Ovary (tissue), 9 donors: Measurements from ENCODE around the gene RPS19. TPM values are rescaled to one million over a fixed set of nuclear protein-coding genes. Genes with fewer than 3 reads are reported as not detected.

ENCODE experiments used
- DNase-seq, 5 donors: peaks; one replicate each; pipeline ENCODE4 v3.0.0-alpha.2; 2019 to 2020
- H3K27ac ChIP-seq, 2 donors: fragments of 200-600 bp; one replicate each; pipeline versions ENCODE4 v1.5.1 to v1.8.0; 2019 to 2022
- H3K27me3 ChIP-seq: fragments of 200-600 bp; one replicate; pipeline ENCODE4 v1.8.0; 2022
- H3K36me3 ChIP-seq: fragments of 200-600 bp; sonication (generic); one replicate; pipeline ENCODE4 v1.5.1; 2019
- H3K4me1 ChIP-seq: one replicate; pipeline ENCODE4 v1.8.1; 2013; ENCODE audit warnings: mild to moderate bottlenecking, moderate library complexity; ENCODE audit not compliant: insufficient read depth
- H3K4me3 ChIP-seq: fragments of 200-600 bp; sonication (generic); one replicate; pipeline ENCODE4 v1.5.1; 2017
- H3K9me3 ChIP-seq, 2 donors: fragments of 200-600 bp in 1 of 2; sonication (generic) in 1 of 2; one replicate each; pipeline versions ENCODE4 v1.5.1 to v1.8.1; 2013 to 2019; ENCODE audit warnings: mild to moderate bottlenecking in 1 of 2, moderate library complexity in 1 of 2
- CTCF ChIP-seq, 3 donors: fragments of 450-650 bp in 2 of 3; fragments of 200-600 bp in 1 of 3; IDR thresholded peaks; one replicate each; pipeline versions ENCODE4 v1.5.1 to v1.8.0; 2016 to 2022; ENCODE audit warnings: antibody characterized with exemption in 3 of 3, mild to moderate bottlenecking in 1 of 3
- EP300 ChIP-seq: sonication (generic); formaldehyde crosslinking; IDR thresholded peaks from one replicate; pipeline ENCODE4 v1.6.1; 2017; ENCODE audit warnings: antibody characterized with exemption
- POLR2A ChIP-seq: fragments of 450-650 bp; IDR thresholded peaks from one replicate; pipeline ENCODE4 v1.6.1; 2017; ENCODE audit warnings: antibody characterized with exemption, mild to moderate bottlenecking, moderate library complexity
- WGBS, 3 donors: extraction: QIAGEN DNeasy Blood & Tissue Kit in 1 of 3; methylation state at CpG; one replicate each; pipeline versions ENCODE4 v1.1.5 to v1.1.7; 2013 to 2017; 5-methylcytosine and 5-hydroxymethylcytosine counted together
- intact Hi-C, 4 donors: fragments of 100-400 bp; cut with DNase I; formaldehyde crosslinking; loops; one replicate each; pipeline versions ENCODE4 v1.11.0 to v1.15.1; 2022 to 2023
- polyA plus RNA-seq, 2 donors: library from polyadenylated mRNA; stranded (reverse); fragments of 200-250 nt in 1 of 2; fragments of 350-450 nt in 1 of 2; fragmentation: Illumina TruSeq in 1 of 2; extraction: RNeasy Lipid Tissue Mini Kit (QIAGEN cat#74804) in 1 of 2; gene quantifications; one replicate each; pipeline ENCODE4 v1.2.3, GENCODE V29; 2013 to 2014
- total RNA-seq, 7 donors: library from RNA; depleted of rRNA in 2 of 7; stranded (reverse); fragments of >200 nt in 2 of 7; fragmentation: NEBNext Ultra II Directional in 3 of 7; extraction: Animal tissue kit (Norgen Biotek cat#: 25700) in 3 of 7; gene quantifications; one replicate each; pipeline versions ENCODE4 v1.1.0 to v1.2.4, GENCODE V29; 2016 to 2023
- donor health status: DM: no; HTN: no; CAD: no; lungs with moderate emphysema.
- donor health status: DM: no; HTN: no; CAD: no.
- donor health status: Bipolar disorder and iron deficiency.
- donor health status: DM: yes; HTN: yes; CAD: no.
- donor health status: DM: no; HTN: no; CAD: no.
- donor health status: DM: yes; HTN: yes; CAD: no.

RPS19 gene
- total and polyA plus RNA-seq, 9 donors = 1,030 to 3,960 (median 2,873) TPM

DNA sequence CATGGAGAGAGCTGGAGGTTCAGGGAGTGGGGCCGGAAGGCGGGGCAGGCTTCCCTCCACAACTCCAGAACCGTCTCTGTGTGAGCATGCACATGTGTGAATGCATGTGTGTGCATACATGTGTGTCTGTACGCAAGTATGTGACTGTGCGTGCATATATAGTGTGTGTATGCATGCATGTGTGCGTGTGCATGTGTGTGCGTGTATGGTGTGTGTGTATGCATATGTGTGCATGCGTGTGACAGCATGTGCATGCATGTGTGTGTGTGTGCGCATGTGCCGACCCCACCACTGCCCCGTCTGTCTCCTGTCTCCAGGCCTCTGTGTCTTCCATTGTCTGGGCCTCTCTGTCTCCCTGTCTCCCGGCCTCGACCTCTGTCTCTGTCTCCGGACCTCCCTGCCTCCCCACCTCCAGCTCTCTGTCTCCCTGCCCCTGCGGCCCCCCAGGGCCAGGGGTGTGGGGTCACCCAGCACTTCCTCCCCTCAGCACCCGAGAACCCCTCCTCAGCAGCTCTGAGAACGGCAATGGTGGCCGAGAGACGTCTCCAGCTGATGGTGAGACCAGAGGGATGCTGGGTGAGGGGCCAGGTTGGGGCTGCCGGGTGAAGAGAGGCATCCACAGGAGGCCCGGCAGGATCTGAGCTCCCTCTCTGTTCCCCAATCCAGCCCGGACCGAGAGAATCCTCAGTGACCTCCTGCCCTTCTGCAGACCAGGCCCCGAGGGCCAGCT is 45.4 kb downstream of the RPS19 start:
- no peak overlapping the region for H3K27ac ChIP-seq
- no peaks in the 10 kb centered on the region for H3K27me3 ChIP-seq
- no peak for DNase-seq
- 79 to 86% (median 80%) methylated on average over 24 of the region's 24 CpGs for WGBS, 3 donors
- TF ChIP-seq POLR2A (no peak), EP300 (no peak), CTCF (IDR thresholded peaks at IDR 0.05) (no peak)
- no peaks in the 10 kb centered on the region for H3K36me3 ChIP-seq
- intact Hi-C loops = no loop called here
- no peaks in the 10 kb centered on the region for H3K9me3 ChIP-seq
- no peaks in the 10 kb centered on the region for H3K4me1 ChIP-seq
- no peak overlapping the region for H3K4me3 ChIP-seq

- H3K9me3 ChIP-seq = no peaks in the 10 kb centered on the region
- intact Hi-C loops = no loop called here
- no peak for DNase-seq
- TF ChIP-seq CTCF (IDR thresholded peaks at IDR 0.05) (no peak), EP300 (no peak), POLR2A (no peak)
- H3K4me1 ChIP-seq = no peaks in the 10 kb centered on the region
- H3K4me3 ChIP-seq = no peak overlapping the region
- no peaks in the 10 kb centered on the region for H3K27me3 ChIP-seq
- H3K36me3 ChIP-seq = no peaks in the 10 kb centered on the region
- 71 to 72% (median 72%) methylated on average over 9 of the region's 9 CpGs for WGBS, 3 donors
- H3K27ac ChIP-seq = no peak overlapping the region
Observed at GRCh38 chr19:41906271-41906670, 46.2 kb downstream of the RPS19 start.

- DNase-seq = no peak
- H3K27ac ChIP-seq = no peak overlapping the region
- no peaks in the 10 kb centered on the region for H3K36me3 ChIP-seq
- TF ChIP-seq EP300 (no peak), CTCF (IDR thresholded peaks at IDR 0.05) (no peak), POLR2A (no peak)
- H3K4me3 ChIP-seq = no peak overlapping the region
- no peaks in the 10 kb centered on the region for H3K4me1 ChIP-seq
- 74 to 77% (median 76%) methylated on average over 21 of the region's 21 CpGs for WGBS, 3 donors
- H3K27me3 ChIP-seq = no peaks in the 10 kb centered on the region
- intact Hi-C loops = no loop called here
- H3K9me3 ChIP-seq = no peaks in the 10 kb centered on the region
Observed at GRCh38 chr19:41906916-41907680, 47.0 kb downstream of the RPS19 start.

- H3K27me3 ChIP-seq = no peaks in the 10 kb centered on the region
- no peaks in the 10 kb centered on the region for H3K9me3 ChIP-seq
- no peaks in the 10 kb centered on the region for H3K36me3 ChIP-seq
- H3K4me1 ChIP-seq = no peaks in the 10 kb centered on the region
- H3K27ac ChIP-seq = no peak overlapping the region
- H3K4me3 ChIP-seq = no peak overlapping the region
- TF ChIP-seq EP300 (no peak), POLR2A (no peak)
- intact Hi-C loops = no loop called here
- no peak for DNase-seq
- WGBS, 3 donors = 75 to 77% (median 76%) methylated on average over 23 to 25 of the region's 25 CpGs
Observed at GRCh38 chr19:41907994-41908615, 48.0 kb downstream of the RPS19 start.
